Measurements from ENCODE around the gene MSH5. TPM values are rescaled to one million over a fixed set of nuclear protein-coding genes. Genes with fewer than 3 reads are reported as not detected.

The MSH5 gene
- total and polyA plus RNA-seq, 2 of the 13 experiments (the other 11 are each of a cell fraction or from before 2014, with no cell fraction given) = 10.2 to 38.7 TPM

DNA sequence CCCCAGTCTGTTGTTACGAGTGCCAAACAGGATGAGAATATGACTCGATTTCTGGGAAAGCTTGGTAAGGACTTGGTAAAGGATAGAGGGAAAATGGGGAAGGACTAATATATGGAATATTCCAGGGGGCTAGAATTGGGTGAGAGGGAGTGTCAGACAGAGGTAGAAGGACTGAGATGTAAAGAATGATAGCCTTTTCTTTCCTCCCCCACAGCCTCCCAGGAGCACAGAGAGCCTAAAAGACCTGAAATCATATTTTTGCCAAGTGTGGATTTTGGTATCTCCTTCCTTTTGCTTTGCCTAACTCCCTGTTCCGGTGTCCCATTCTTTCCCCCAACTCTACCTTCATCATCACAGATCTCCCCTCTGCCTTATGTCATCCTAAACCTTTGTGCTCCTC, 3.1 kb downstream of the MSH5 start:
- TF ChIP-seq ZKSCAN1 (IDR thresholded peaks at IDR 0.05; ENCODE audit: low read length) = no peak
- TF ChIP-seq HNRNPK (IDR thresholded peaks at IDR 0.05; ENCODE audit: low read depth, low read length, poor library complexity, severe bottlenecking) = peak; percentile 68
- Histone ChIP-seq H3K4me3 (replicated peaks in 1 of 3; ENCODE audit: insufficient read depth in 1 of 3, low read depth in 2 of 3, low read length in 3 of 3) (no peak overlapping the region), H3K27me3 (ENCODE audit: control insufficient read depth in 1 of 2, insufficient read depth in 2 of 2, low read length in 2 of 2) (no peaks in the 10 kb centered on the region; a peak in 1 of 5 replicates), H3K9me3 (ENCODE audit: low read length) (no peaks in the 10 kb centered on the region), H2AFZ (ENCODE audit: low read length) (no peak overlapping the region), H4K20me1 (ENCODE audit: insufficient read depth, low read length) (no peaks in the 10 kb centered on the region), H3K27ac (ENCODE audit: extremely low read length, insufficient read depth, low read length) (no peak overlapping the region), H3K79me2 (ENCODE audit: insufficient read depth, low read length) (no peaks in the 10 kb centered on the region), H3K9ac (ENCODE audit: insufficient read depth, low read depth, low read length) (no peak overlapping the region), H3K4me1 (ENCODE audit: insufficient read depth, low read length) (peaks cover 65% of the 10 kb centered on the region), H3K4me2 (ENCODE audit: low read depth, low read length) (no peak overlapping the region), H3K36me3 (replicated peaks in 1 of 2; ENCODE audit: control insufficient read depth in 1 of 2, insufficient read depth in 2 of 2, low read length in 2 of 2) (peaks cover 0 to 6% of the 10 kb centered on the region in 2 experiments; a peak in 3 of 5 replicates)
- DNase-seq (ENCODE audit: low spot score) (no peak), ATAC-seq (no peak), FAIRE-seq (no peak)
- BruUV-seq (replicated peaks) = no TSS peak
- POLR2A ChIA-PET = no interaction called here
- intact Hi-C loops (cut with micrococcal nuclease; ENCODE audit: unreplicated experiment) = no loop called here
- CTCF ChIA-PET (ENCODE audit: low intra/inter-chr PET ratio, low total read pairs) = no interaction called here
- in situ Hi-C loops (cut with HindIII; ENCODE audit: extremely low pct_ligation_motif_present, low pct_unique_long_range_greater_than_20kb) = no loop called here
- WGBS (ENCODE audit: low lambda C conversion rate) = 96% methylated on average over 3 of the region's 3 CpGs

DNA sequence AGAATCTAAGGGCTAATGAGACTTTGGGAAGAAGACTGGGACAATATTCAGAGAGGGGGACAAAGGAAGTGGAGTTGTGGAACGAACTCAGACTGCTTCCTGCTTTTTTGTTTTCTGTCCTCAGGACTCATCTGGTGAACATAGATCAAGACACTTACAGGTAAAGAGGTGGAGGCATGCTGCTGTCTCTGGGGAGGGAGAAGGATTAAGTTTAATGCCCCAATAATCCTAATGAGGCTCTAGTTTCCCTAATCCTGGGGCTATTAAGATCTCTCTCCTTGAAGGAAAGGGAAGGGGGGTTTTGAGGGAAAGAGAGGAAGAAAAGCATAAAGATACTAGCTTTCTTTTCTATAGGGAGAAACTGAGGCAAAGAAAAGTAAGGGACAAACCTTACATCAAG, 4.6 kb downstream of the MSH5 start:
- H3K36me3 ChIP-seq (replicated peaks in 1 of 2; ENCODE audit: control insufficient read depth in 1 of 2, insufficient read depth in 2 of 2, low read length in 2 of 2) = peaks cover 0 to 6% of the 10 kb centered on the region in 2 experiments; a peak in 3 of 5 replicates
- H4K20me1 ChIP-seq (ENCODE audit: insufficient read depth, low read length) = no peaks in the 10 kb centered on the region
- H2AFZ ChIP-seq (ENCODE audit: low read length) = no peak overlapping the region
- FAIRE-seq (no peak), DNase-seq (ENCODE audit: low spot score) (no peak), ATAC-seq (no peak)
- H3K4me3 ChIP-seq (replicated peaks in 1 of 3; ENCODE audit: insufficient read depth in 1 of 3, low read depth in 2 of 3, low read length in 3 of 3) = no peak overlapping the region
- intact Hi-C loops (cut with micrococcal nuclease; ENCODE audit: unreplicated experiment) (no loop called here), in situ Hi-C loops (cut with HindIII; ENCODE audit: extremely low pct_ligation_motif_present, low pct_unique_long_range_greater_than_20kb) (no loop called here)
- CTCF ChIA-PET (ENCODE audit: low intra/inter-chr PET ratio, low total read pairs) = no interaction called here
- POLR2A ChIA-PET = interaction anchor here (0.7 to 1.6 kb wide), 3 partner anchors 8 to 108 kb away, joined by 3 read pairs; partner anchors contain the start of gene CLIC1
- no peak overlapping the region for H3K9ac ChIP-seq (ENCODE audit: insufficient read depth, low read depth, low read length)
- BruUV-seq (replicated peaks) = no TSS peak
- H3K4me2 ChIP-seq (ENCODE audit: low read depth, low read length) = no peak overlapping the region
- no peaks in the 10 kb centered on the region for H3K79me2 ChIP-seq (ENCODE audit: insufficient read depth, low read length)
- no peaks in the 10 kb centered on the region for H3K9me3 ChIP-seq (ENCODE audit: low read length)
- H3K4me1 ChIP-seq (ENCODE audit: insufficient read depth, low read length) = peaks cover 59% of the 10 kb centered on the region
- H3K27ac ChIP-seq (ENCODE audit: extremely low read length, insufficient read depth, low read length) = no peak overlapping the region
- 89% methylated on average over 1 of the region's 1 CpG for WGBS (ENCODE audit: low lambda C conversion rate)
- no peaks in the 10 kb centered on the region for H3K27me3 ChIP-seq (ENCODE audit: control insufficient read depth in 1 of 2, insufficient read depth in 2 of 2, low read length in 2 of 2)
- no peak for TF ChIP-seq ZNF777 (CRISPR knock-in tag; IDR thresholded peaks at IDR 0.05)
- TF ChIP-seq TAF1 (CRISPR knock-in tag; IDR thresholded peaks at IDR 0.05) = no peak
- no peak for TF ChIP-seq ZNF331 (CRISPR knock-in tag; IDR thresholded peaks at IDR 0.05)
- no peak for TF ChIP-seq ZNF263 (CRISPR knock-in tag; IDR thresholded peaks at IDR 0.05)
- TF ChIP-seq, protein P1, sequence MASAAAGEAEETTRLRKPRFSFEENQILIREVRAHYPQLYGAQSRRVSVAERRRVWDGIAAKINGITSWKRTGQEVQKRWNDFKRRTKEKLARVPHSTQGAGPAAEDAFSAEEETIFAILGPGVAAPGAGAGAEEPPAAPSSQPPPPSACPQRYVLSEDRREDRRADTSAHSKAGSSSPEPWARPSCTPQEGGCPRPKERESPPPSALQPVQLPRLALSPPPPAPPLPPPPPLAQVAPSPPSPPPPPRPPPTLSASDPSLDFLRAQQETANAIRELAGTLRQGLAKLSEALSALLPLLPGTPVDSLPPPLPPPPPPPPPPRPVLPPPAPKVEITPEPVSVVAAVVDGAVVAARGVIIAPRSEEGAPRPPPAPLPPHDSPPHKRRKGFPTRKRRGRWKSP (CRISPR knock-in tag; IDR thresholded peaks at IDR 0.05) = no peak
- TF ChIP-seq, protein P2, sequence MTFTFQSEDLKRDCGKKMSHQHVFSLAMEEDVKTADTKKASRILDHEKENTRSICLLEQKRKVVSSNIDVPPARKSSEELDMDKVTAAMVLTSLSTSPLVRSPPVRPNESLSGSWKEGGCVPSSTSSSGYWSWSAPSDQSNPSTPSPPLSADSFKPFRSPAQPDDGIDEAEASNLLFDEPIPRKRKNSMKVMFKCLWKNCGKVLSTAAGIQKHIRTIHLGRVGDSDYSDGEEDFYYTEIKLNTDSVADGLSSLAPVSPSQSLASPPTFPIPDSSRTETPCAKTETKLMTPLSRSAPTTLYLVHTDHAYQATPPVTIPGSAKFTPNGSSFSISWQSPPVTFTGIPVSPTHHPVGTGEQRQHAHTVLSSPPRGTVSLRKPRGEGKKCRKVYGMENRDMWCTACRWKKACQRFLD (CRISPR knock-in tag; IDR thresholded peaks at IDR 0.05; ENCODE audit: borderline replicate concordance) = no peak
- no peak for TF ChIP-seq SNAPC2 (CRISPR knock-in tag; IDR thresholded peaks at IDR 0.05)
- no peak for TF ChIP-seq ELF4 (CRISPR knock-in tag; IDR thresholded peaks at IDR 0.05; ENCODE audit: borderline replicate concordance)
- TF ChIP-seq NCOA2 (CRISPR knock-in tag; IDR thresholded peaks at IDR 0.05) = no peak
- TF ChIP-seq HHEX (CRISPR knock-in tag; IDR thresholded peaks at IDR 0.05) = no peak
- TF ChIP-seq, protein P3, sequence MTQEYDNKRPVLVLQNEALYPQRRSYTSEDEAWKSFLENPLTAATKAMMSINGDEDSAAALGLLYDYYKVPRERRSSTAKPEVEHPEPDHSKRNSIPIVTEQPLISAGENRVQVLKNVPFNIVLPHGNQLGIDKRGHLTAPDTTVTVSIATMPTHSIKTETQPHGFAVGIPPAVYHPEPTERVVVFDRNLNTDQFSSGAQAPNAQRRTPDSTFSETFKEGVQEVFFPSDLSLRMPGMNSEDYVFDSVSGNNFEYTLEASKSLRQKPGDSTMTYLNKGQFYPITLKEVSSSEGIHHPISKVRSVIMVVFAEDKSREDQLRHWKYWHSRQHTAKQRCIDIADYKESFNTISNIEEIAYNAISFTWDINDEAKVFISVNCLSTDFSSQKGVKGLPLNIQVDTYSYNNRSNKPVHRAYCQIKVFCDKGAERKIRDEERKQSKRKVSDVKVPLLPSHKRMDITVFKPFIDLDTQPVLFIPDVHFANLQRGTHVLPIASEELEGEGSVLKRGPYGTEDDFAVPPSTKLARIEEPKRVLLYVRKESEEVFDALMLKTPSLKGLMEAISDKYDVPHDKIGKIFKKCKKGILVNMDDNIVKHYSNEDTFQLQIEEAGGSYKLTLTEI (CRISPR knock-in tag; conservative IDR thresholded peaks at IDR 0.05) = no peak
- TF ChIP-seq ATAD3A (CRISPR knock-in tag; IDR thresholded peaks at IDR 0.05) = no peak
- no peak for TF ChIP-seq TCF7L2 (IDR thresholded peaks at IDR 0.05; ENCODE audit: low read depth, low read length)
- TF ChIP-seq GABPA (IDR thresholded peaks at IDR 0.05; ENCODE audit: low read depth, low read length) = no peak
- no peak for TF ChIP-seq GABPA (CRISPR knock-in tag; IDR thresholded peaks at IDR 0.05; ENCODE audit: low read depth)

Data from HepG2 (cell line).